CD4-positive, alpha-beta T cell (primary cell): ENCODE results near the gene AFF3. TPM values are rescaled to one million over a fixed set of nuclear protein-coding genes. Genes with fewer than 3 reads are reported as not detected.

Experiments used
- ATAC-seq: fragments of 200-7000 bp; cut with Tn5 transposase; one replicate; pipeline ENCODE4 v1.10.0; 2022; ENCODE audit warnings: mild to moderate bottlenecking; ENCODE audit not compliant: poor library complexity
- CTCF ChIA-PET: fragments of 350-600 bp; sonication (Branson Sonifier 250); formaldehyde crosslinking; loops from one replicate; lab custom pipeline; 2021; ENCODE audit warnings: antibody characterized with exemption, inconsistent platforms; lab: Charles Lee
- POLR2A ChIA-PET: fragments of 350-600 bp; sonication (Branson Sonifier 250); formaldehyde crosslinking; loops from one replicate; lab custom pipeline; 2021; ENCODE audit warnings: antibody characterized with exemption, inconsistent platforms; lab: Charles Lee
- DNase-seq, 14 experiments: peaks; one replicate each; pipeline ENCODE4 v3.0.0-alpha.2; 2013 to 2020; ENCODE audit warnings: mixed read lengths in 2 of 14
- H3K27ac ChIP-seq, 2 donors: one replicate each; pipeline versions ENCODE4 v1.5.1 to v1.7.0; 2013; ENCODE audit warnings: low read length in 2 of 2, low read depth in 1 of 2, mild to moderate bottlenecking in 1 of 2
- H3K27me3 ChIP-seq, 2 experiments: 1 replicate in 1 of 2; 2 replicates in 1 of 2; pipeline versions ENCODE4 v1.6.1 to v1.7.0; 2013; ENCODE audit warnings: low read length in 2 of 2, control low read depth in 1 of 2, mild to moderate bottlenecking in 1 of 2, moderate library complexity in 1 of 2; ENCODE audit not compliant: insufficient read depth in 2 of 2, control insufficient read depth in 1 of 2
- H3K36me3 ChIP-seq: one replicate; pipeline ENCODE4 v1.6.1; 2013; ENCODE audit warnings: low read length, control low read depth; ENCODE audit not compliant: insufficient read depth
- H3K4me1 ChIP-seq: one replicate; pipeline ENCODE4 v1.6.1; 2013; ENCODE audit warnings: low read length, control low read depth; ENCODE audit not compliant: insufficient read depth
- H3K4me3 ChIP-seq: one replicate; pipeline ENCODE4 v1.5.1; 2013; ENCODE audit warnings: mild to moderate bottlenecking, low read length, moderate library complexity
- H3K9me3 ChIP-seq, 2 experiments: 1 replicate in 1 of 2; 2 replicates in 1 of 2; pipeline versions ENCODE4 v1.6.1 to v1.7.0; 2013; ENCODE audit warnings: low read length in 2 of 2, mild to moderate bottlenecking in 2 of 2, control low read depth in 1 of 2, moderate library complexity in 1 of 2; ENCODE audit not compliant: control insufficient read depth in 1 of 2, insufficient read depth in 1 of 2
- H3K27ac Mint-ChIP-seq: one replicate; pipeline ENCODE4 v1.8.0; 2020; ENCODE audit warnings: mixed read lengths
- H3K27me3 Mint-ChIP-seq: one replicate; pipeline ENCODE4 v1.8.0; 2021; ENCODE audit warnings: mixed read lengths
- H3K36me3 Mint-ChIP-seq: one replicate; pipeline ENCODE4 v1.8.0; 2021; ENCODE audit warnings: low read depth, mixed read lengths
- H3K4me1 Mint-ChIP-seq: one replicate; pipeline ENCODE4 v1.8.0; 2021; ENCODE audit warnings: low read depth, mixed read lengths
- H3K4me3 Mint-ChIP-seq: one replicate; pipeline ENCODE4 v1.8.0; 2020; ENCODE audit warnings: mild to moderate bottlenecking, mixed read lengths
- H3K9me3 Mint-ChIP-seq: one replicate; pipeline ENCODE4 v1.8.0; 2020; ENCODE audit warnings: mixed read lengths
- intact Hi-C, 2 experiments: fragments of 100-400 bp; cut with DNase I in 1 of 2; cut with micrococcal nuclease in 1 of 2; formaldehyde crosslinking; loops; one replicate each; pipeline versions ENCODE4 v1.15.1 to v1.9.0; 2023 to 2025; cut with DNase I, micrococcal nuclease
- total RNA-seq, 174 experiments: library from RNA in 2 of 174; stranded (reverse) in 2 of 174; gene quantifications; one replicate each; pipeline ENCODE4 v1.2.3 and lab custom pipeline; 2021 to 2026
- TF ChIP-seq, protein P1 (sequence below): fragments of 200-600 bp; IDR thresholded peaks from one replicate; pipeline ENCODE4 v1.8.0; 2022; ENCODE audit warnings: antibody characterized with exemption, mild to moderate bottlenecking

The AFF3 gene
- total RNA-seq, 2 experiments from 2014 or later, result 15.4 to 15.7 TPM

DNA sequence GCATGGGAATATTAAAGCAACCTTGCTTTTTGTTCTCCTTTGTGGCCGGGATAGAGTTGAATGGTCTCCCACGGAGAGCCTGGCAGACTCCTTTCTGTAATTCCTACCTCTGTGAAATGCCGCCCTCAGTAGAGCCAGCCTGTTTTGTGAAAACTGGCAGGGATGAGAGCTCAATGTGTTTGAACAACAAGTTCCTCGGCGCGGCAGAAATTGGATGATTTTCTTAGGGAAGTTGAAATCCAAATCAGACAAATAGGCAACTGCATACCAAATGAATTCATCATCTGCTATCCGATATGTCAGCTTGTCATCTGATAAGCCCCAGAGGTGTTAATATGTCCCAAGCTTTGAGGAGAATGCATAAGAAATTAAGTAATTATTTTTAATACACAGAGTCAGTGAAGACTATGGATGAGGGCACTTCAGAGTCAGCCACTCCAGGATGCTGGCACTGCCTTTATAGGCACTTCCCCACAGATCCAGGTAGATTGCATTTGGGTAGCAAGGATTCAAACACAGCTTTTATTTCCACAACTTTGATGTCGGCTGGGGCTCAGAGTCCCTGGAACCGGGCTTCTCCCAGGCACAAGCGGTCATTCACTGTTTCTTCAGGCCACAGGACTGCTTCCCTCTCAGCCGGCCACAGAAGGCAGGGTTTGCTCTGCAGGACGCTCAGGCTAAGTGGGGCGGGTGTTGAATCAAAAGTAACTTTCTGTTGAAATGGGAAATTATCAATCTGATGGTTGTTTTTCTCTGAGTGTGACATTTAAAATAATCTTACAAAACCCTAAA is 569.8 kb downstream of the AFF3 start:
- Histone ChIP-seq H3K27me3 (no peaks in the 10 kb centered on the region), H3K36me3 (no peaks in the 10 kb centered on the region), H3K9me3 (no peaks in the 10 kb centered on the region), H3K27ac (no peak overlapping the region), H3K4me1 (no peaks in the 10 kb centered on the region), H3K4me3 (no peak overlapping the region)
- no peak for DNase-seq
- Mint-ChIP-seq H3K27ac (no peak overlapping the region), H3K9me3 (no peaks in the 10 kb centered on the region), H3K27me3 (no peaks in the 10 kb centered on the region), H3K4me3 (no peak overlapping the region), H3K36me3 (peaks cover 23% of the 10 kb centered on the region), H3K4me1 (no peaks in the 10 kb centered on the region)
- ATAC-seq, result no peak
- TF ChIP-seq, protein P1, sequence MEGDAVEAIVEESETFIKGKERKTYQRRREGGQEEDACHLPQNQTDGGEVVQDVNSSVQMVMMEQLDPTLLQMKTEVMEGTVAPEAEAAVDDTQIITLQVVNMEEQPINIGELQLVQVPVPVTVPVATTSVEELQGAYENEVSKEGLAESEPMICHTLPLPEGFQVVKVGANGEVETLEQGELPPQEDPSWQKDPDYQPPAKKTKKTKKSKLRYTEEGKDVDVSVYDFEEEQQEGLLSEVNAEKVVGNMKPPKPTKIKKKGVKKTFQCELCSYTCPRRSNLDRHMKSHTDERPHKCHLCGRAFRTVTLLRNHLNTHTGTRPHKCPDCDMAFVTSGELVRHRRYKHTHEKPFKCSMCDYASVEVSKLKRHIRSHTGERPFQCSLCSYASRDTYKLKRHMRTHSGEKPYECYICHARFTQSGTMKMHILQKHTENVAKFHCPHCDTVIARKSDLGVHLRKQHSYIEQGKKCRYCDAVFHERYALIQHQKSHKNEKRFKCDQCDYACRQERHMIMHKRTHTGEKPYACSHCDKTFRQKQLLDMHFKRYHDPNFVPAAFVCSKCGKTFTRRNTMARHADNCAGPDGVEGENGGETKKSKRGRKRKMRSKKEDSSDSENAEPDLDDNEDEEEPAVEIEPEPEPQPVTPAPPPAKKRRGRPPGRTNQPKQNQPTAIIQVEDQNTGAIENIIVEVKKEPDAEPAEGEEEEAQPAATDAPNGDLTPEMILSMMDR, result no peak
- POLR2A ChIA-PET, result no interaction called here
- intact Hi-C loops, result no loop called here
- CTCF ChIA-PET, result interaction anchor here (1.0 kb wide), 1 partner anchor 13 kb away, joined by 3 read pairs; no protein-coding TSS in a partner anchor

DNA sequence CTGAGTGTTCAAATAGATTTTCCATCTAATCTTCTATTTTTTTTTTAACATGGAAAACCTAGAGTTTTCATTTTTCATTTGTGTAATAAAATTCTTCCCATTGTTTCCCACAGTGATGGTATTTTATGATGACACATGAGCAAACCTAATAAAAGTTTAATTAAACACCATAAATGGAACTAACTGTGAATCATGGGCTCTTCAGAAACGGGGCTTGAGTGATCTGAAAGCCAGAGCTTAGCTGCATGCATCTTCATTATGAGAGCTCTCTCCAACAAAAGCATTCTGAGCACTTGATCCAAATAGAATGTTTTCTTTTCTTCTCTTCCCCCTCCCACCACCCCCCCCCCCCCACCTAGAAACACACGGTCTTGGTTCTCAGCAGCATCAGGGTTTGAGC is 570.4 kb downstream of the AFF3 start:
- no peak for DNase-seq
- Histone ChIP-seq H3K9me3 (no peaks in the 10 kb centered on the region), H3K27ac (no peak overlapping the region), H3K4me1 (no peaks in the 10 kb centered on the region), H3K4me3 (no peak overlapping the region), H3K27me3 (no peaks in the 10 kb centered on the region), H3K36me3 (no peaks in the 10 kb centered on the region)
- no peaks in the 10 kb centered on the region for H3K27me3 Mint-ChIP-seq
- intact Hi-C loops, result no loop called here
- peaks cover 21% of the 10 kb centered on the region for H3K36me3 Mint-ChIP-seq
- no peak overlapping the region for H3K4me3 Mint-ChIP-seq
- no peaks in the 10 kb centered on the region for H3K4me1 Mint-ChIP-seq
- TF ChIP-seq, protein P1, result no peak
- H3K27ac Mint-ChIP-seq, result no peak overlapping the region
- no peak for ATAC-seq
- POLR2A ChIA-PET, result no interaction called here
- CTCF ChIA-PET, result interaction anchor here (1.0 kb wide), 1 partner anchor 13 kb away, joined by 3 read pairs; no protein-coding TSS in a partner anchor
- H3K9me3 Mint-ChIP-seq, result no peaks in the 10 kb centered on the region

DNA sequence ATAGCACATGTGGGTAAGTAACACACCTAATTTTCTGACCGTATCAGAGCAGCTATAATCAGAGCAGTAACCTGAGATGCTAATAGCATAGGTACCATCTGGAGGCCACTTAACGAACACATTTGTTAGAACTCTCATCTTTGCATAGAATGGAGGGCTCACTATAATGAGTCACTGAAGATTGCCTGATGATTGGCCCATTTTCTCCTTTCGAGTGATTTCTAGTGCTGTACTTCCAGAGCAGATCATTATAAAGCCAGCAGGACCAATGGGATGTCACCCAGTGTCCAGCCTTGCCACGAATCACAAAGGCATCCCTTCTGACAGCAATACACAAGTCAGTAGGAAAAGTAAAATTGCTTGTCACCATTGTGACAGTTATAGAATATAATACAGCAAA is 570.9 kb downstream of the AFF3 start:
- H3K27me3 ChIP-seq, result no peaks in the 10 kb centered on the region
- CTCF ChIA-PET, result interaction anchor here (1.5 kb wide), 1 partner anchor 12 kb away, joined by 4 read pairs; no protein-coding TSS in a partner anchor
- H3K9me3 Mint-ChIP-seq, result no peaks in the 10 kb centered on the region
- no peaks in the 10 kb centered on the region for H3K9me3 ChIP-seq
- POLR2A ChIA-PET, result no interaction called here
- intact Hi-C loops, result no loop called here
- no peak overlapping the region for H3K4me3 ChIP-seq
- no peaks in the 10 kb centered on the region for H3K36me3 ChIP-seq
- peaks cover 18% of the 10 kb centered on the region for H3K36me3 Mint-ChIP-seq
- H3K4me1 Mint-ChIP-seq, result no peaks in the 10 kb centered on the region
- no peak overlapping the region for H3K27ac Mint-ChIP-seq
- no peaks in the 10 kb centered on the region for H3K27me3 Mint-ChIP-seq
- no peak overlapping the region for H3K27ac ChIP-seq
- no peak overlapping the region for H3K4me3 Mint-ChIP-seq
- H3K4me1 ChIP-seq, result no peaks in the 10 kb centered on the region
- ATAC-seq (no peak), DNase-seq (no peak)
- TF ChIP-seq, protein P1, result no peak
